H54 (cell line): Measurements from ENCODE around the gene RALGPS1.
"Not testable (repeated sequence)": the region's sequence is repeated elsewhere in the genome, so short reads cannot be mapped to it uniquely, and the experiment has no call there.

Experiments used
- DNase-seq: peaks from one replicate; pipeline ENCODE4 v3.0.0; 2011; ENCODE audit warnings: low spot score, mixed read lengths; ENCODE audit not compliant: insufficient read length
- FAIRE-seq: peaks from 3 replicates; lab custom pipeline; 2011; peaks lifted over from hg19 to GRCh38; lab: Jason Lieb, UNC
- POLR2A ChIP-seq: IDR thresholded peaks from 2 replicates; pipeline ENCODE4 v1.6.1; 2011; ENCODE audit warnings: low read depth, mild to moderate bottlenecking, low read length

Gene RALGPS1

GRCh38 chr9:127140842-127141675 lies 226.5 kb downstream of the RALGPS1 start:
- TF ChIP-seq POLR2A, result no peak
- DNase-seq, result no peak
- FAIRE-seq, result no peak

- no peak for DNase-seq
- FAIRE-seq, result no peak
- TF ChIP-seq POLR2A, result no peak
These were observed 227.7 kb downstream of the RALGPS1 start for GRCh38 chr9:127142291-127142690.

- TF ChIP-seq POLR2A, result no peak
- DNase-seq (no peak), FAIRE-seq (no peak)
These were observed 228.4 kb downstream of the RALGPS1 start for GRCh38 chr9:127142931-127143464.

GRCh38 chr9:127143920-127144465 lies 229.4 kb downstream of the RALGPS1 start:
- DNase-seq (no peak), FAIRE-seq (no peak)
- no peak for TF ChIP-seq POLR2A

GRCh38 chr9:127144670-127145445 lies 230.3 kb downstream of the RALGPS1 start:
- FAIRE-seq (no peak), DNase-seq (no peak)
- no peak for TF ChIP-seq POLR2A

GRCh38 chr9:127146841-127147240 lies 232.3 kb downstream of the RALGPS1 start:
- not testable (repeated sequence) for FAIRE-seq, DNase-seq

- no peak for TF ChIP-seq POLR2A
- DNase-seq (no peak), FAIRE-seq (no peak)
These were observed 232.7 kb downstream of the RALGPS1 start for GRCh38 chr9:127147251-127147650.

GRCh38 chr9:127148014-127148413 lies 233.4 kb downstream of the RALGPS1 start:
- TF ChIP-seq POLR2A, result no peak
- no peak for DNase-seq
- FAIRE-seq, result no peak

GRCh38 chr9:127149010-127149409 lies 234.4 kb downstream of the RALGPS1 start:
- DNase-seq (no peak), FAIRE-seq (no peak)
- no peak for TF ChIP-seq POLR2A

GRCh38 chr9:127149463-127150390 lies 235.1 kb downstream of the RALGPS1 start:
- no peak for DNase-seq
- FAIRE-seq, result no peak
- no peak for TF ChIP-seq POLR2A

- FAIRE-seq (no peak), DNase-seq (no peak)
- no peak for TF ChIP-seq POLR2A
These were observed 238.9 kb downstream of the RALGPS1 start for GRCh38 chr9:127153501-127153900.

- no peak for TF ChIP-seq POLR2A
- FAIRE-seq (no peak), DNase-seq (no peak)
These were observed 239.4 kb downstream of the RALGPS1 start for GRCh38 chr9:127154003-127154389.
